ENCODE results near the gene SDCCAG8.

SDCCAG8 gene

GRCh38 chr1:243471754-243472745 is 216.2 kb downstream of the SDCCAG8 start:
- Histone ChIP-seq H3K4me3 (ENCODE audit: low read depth, low read length) (no peak overlapping the region), H3K27me3 (no peaks in the 10 kb centered on the region), H3K9me3 (no peaks in the 10 kb centered on the region), H3K4me1 (peaks cover 30% of the 10 kb centered on the region), H3K36me3 (no peaks in the 10 kb centered on the region)
- TF ChIP-seq, protein P1, sequence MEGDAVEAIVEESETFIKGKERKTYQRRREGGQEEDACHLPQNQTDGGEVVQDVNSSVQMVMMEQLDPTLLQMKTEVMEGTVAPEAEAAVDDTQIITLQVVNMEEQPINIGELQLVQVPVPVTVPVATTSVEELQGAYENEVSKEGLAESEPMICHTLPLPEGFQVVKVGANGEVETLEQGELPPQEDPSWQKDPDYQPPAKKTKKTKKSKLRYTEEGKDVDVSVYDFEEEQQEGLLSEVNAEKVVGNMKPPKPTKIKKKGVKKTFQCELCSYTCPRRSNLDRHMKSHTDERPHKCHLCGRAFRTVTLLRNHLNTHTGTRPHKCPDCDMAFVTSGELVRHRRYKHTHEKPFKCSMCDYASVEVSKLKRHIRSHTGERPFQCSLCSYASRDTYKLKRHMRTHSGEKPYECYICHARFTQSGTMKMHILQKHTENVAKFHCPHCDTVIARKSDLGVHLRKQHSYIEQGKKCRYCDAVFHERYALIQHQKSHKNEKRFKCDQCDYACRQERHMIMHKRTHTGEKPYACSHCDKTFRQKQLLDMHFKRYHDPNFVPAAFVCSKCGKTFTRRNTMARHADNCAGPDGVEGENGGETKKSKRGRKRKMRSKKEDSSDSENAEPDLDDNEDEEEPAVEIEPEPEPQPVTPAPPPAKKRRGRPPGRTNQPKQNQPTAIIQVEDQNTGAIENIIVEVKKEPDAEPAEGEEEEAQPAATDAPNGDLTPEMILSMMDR (IDR thresholded peaks at IDR 0.05; ENCODE audit: low read depth, low read length) = no peak
- no peak for DNase-seq

GRCh38 chr1:243473227-243474135 is 217.6 kb downstream of the SDCCAG8 start:
- Histone ChIP-seq H3K4me3 (ENCODE audit: low read depth, low read length) (no peak overlapping the region), H3K36me3 (no peaks in the 10 kb centered on the region), H3K27me3 (no peaks in the 10 kb centered on the region), H3K9me3 (no peaks in the 10 kb centered on the region), H3K4me1 (peaks cover 30% of the 10 kb centered on the region)
- no peak for DNase-seq
- TF ChIP-seq, protein P1 (IDR thresholded peaks at IDR 0.05; ENCODE audit: low read depth, low read length) = no peak

- Histone ChIP-seq H3K27me3 (no peaks in the 10 kb centered on the region), H3K4me1 (peaks cover 30% of the 10 kb centered on the region), H3K36me3 (no peaks in the 10 kb centered on the region), H3K9me3 (no peaks in the 10 kb centered on the region), H3K4me3 (ENCODE audit: low read depth, low read length) (no peak overlapping the region)
- TF ChIP-seq, protein P1 (IDR thresholded peaks at IDR 0.05; ENCODE audit: low read depth, low read length) = no peak
- no peak for DNase-seq
Measured at GRCh38 chr1:243474136-243474881, 218.5 kb downstream of the SDCCAG8 start.

GRCh38 chr1:243474906-243475305 is 219.1 kb downstream of the SDCCAG8 start:
- Histone ChIP-seq H3K27me3 (no peaks in the 10 kb centered on the region), H3K9me3 (no peaks in the 10 kb centered on the region), H3K4me1 (peaks cover 30% of the 10 kb centered on the region), H3K4me3 (ENCODE audit: low read depth, low read length) (no peak overlapping the region), H3K36me3 (no peaks in the 10 kb centered on the region)
- DNase-seq = no peak
- TF ChIP-seq, protein P1 (IDR thresholded peaks at IDR 0.05; ENCODE audit: low read depth, low read length) = no peak

DNA sequence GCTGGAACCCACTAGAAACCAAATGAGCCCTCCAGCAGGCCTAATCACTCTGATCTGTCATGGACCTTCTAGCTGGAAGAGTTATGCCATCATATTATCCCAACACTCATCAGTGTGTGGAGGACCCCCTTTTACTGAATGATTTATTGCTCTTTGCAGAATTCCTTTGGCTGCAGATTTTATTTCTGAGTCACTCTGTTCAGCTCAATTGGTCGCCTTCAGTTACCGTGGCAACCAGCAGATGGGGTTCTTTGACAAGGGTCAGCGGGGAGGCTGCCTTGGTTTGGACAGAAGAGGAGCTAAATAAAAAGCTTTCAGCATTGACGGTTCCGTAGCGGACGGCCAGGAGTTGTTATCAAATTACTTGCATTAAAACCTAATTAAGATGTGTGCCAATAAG is 220.1 kb downstream of the SDCCAG8 start:
- Histone ChIP-seq H3K4me1 (peaks cover 27% of the 10 kb centered on the region), H3K36me3 (no peaks in the 10 kb centered on the region), H3K27me3 (no peaks in the 10 kb centered on the region), H3K4me3 (ENCODE audit: low read depth, low read length) (no peak overlapping the region), H3K9me3 (no peaks in the 10 kb centered on the region)
- TF ChIP-seq, protein P1 (IDR thresholded peaks at IDR 0.05; ENCODE audit: low read depth, low read length) = peak; percentile 64
- peak; percentile 75 for DNase-seq

Measured in BE2C (cell line).